GM12801 (cell line): ENCODE results near the gene TRAF7.

Experiments
- TF ChIP-seq, protein P1 (sequence below): IDR thresholded peaks from one replicate; pipeline ENCODE4 v1.5.1; 2011; ENCODE audit warnings: control low read depth; ENCODE audit not compliant: insufficient read length; ENCODE audit errors: extremely low read depth

The TRAF7 gene

DNA sequence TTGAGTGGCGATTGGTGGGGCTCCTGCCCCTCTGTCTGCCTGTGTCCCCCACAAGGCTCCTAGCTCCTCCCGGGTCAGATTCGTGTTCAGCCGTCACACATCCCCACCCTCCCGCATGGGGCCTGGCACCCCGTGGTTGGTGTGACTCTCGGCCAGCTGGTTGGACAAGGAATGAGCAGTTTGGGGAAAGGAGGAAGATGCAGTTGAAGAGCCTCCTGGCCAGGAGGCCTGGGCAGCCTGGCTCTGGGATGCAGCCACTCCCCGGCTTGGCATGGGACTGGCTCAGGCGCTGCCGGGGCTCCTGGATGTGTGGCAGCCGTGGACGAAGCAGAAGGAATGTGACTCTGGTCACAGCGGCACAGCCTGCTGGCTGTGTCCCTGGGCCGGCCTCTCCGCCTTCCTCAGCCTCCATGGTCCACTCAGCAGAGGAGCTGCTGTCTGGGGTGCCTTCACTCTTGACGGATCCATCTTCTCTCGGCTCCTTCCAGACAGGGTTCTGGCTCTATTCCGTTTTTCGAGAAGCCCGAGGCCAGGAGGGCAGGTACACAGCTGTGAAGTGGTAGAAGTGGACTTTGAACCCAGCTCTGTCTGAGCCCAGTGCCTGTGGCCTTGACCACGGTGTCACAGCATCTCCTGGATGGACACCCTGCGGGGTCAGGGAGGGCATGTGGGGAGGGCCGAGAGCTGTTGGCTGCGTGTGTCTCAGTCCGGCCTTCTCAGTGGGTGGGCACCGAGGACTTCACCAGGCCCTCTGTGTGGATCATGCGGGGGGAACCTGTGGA is 2.1 kb downstream of the TRAF7 start:
- TF ChIP-seq, protein P1, sequence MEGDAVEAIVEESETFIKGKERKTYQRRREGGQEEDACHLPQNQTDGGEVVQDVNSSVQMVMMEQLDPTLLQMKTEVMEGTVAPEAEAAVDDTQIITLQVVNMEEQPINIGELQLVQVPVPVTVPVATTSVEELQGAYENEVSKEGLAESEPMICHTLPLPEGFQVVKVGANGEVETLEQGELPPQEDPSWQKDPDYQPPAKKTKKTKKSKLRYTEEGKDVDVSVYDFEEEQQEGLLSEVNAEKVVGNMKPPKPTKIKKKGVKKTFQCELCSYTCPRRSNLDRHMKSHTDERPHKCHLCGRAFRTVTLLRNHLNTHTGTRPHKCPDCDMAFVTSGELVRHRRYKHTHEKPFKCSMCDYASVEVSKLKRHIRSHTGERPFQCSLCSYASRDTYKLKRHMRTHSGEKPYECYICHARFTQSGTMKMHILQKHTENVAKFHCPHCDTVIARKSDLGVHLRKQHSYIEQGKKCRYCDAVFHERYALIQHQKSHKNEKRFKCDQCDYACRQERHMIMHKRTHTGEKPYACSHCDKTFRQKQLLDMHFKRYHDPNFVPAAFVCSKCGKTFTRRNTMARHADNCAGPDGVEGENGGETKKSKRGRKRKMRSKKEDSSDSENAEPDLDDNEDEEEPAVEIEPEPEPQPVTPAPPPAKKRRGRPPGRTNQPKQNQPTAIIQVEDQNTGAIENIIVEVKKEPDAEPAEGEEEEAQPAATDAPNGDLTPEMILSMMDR: no peak

DNA sequence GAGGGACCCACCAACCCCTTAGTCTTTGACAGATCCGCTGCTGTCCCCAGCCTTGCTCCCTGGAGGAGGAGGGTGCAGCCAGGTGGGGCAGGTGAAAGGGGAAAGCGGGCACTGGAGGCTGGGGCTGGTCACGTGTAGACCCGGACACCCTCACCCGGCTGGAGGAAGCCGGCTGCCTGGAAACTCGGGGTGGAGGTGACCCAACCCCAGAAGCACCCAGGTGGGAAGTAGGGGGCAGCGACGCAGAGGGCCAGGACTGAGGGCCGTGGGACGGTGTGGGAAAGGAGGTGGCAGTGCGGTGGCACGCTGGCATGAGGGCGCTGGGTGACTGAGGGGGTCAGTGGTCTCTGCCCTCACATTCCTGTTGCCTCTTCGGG is 2.7 kb downstream of the TRAF7 start:
- TF ChIP-seq, protein P1: no peak

DNA sequence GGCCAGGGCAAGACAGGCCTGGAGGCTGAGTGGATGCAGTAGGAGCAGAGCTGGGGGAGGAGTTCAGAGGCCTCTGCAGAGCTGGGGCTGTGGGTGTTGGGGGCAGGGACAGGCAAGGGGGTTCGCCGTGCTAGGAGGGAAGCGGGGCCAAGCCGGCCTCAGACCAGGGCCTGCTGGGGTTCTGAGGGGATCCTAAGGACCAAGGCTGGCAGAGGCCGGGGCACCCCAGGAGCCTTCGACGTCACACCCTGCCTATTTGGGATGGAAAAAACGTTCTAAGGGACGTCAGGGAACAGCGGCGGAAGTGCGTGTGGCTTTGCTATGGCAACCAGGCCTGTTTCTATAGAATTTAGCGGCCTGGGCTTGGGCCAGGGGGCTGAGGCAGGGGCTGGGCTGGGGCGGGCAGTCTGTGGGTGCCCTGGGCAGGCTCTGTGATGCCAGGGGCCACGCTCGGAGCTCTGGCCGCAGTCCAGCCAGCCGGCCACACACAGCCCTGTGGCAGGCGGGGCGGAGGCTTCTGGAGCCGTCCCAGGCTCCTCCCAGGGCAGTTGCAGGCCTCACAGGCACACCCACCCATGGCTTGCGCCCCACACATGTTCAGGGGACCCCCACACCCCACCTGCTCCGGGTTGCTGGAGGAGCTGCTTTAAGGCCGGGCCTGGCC is 3.7 kb downstream of the TRAF7 start:
- TF ChIP-seq, protein P1: no peak

DNA sequence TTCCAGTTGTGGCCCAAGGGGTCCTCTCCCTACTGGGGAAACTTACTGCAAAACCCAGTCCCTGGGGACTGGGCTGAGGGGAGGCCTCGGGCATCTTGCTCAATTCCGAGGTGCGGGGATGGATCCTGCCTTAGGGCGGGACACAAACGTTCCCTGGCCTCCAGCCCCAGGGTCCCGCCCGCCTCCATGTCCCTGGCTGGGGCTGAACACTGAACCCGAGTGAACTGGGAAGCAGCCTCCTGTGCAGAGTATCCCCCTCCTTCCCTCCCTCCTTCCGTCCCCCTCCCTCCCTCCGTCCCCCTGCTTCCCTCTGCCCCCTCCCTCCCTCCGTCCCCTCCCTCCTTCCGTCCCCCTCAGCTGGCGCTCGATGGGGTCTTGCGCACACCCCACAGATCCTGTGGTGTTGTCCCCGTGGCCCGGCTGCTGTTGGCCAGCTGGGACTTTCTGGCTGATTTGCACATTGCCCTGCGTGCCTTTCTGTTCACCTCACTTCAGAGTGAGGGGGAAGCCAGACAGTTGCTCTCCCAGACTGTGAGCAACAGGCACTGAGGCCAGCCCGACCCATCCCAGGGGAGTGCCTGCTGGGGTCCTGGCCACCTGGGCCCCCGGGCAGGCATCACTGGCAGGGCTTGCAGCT is 5.5 kb downstream of the TRAF7 start:
- TF ChIP-seq, protein P1: no peak

DNA sequence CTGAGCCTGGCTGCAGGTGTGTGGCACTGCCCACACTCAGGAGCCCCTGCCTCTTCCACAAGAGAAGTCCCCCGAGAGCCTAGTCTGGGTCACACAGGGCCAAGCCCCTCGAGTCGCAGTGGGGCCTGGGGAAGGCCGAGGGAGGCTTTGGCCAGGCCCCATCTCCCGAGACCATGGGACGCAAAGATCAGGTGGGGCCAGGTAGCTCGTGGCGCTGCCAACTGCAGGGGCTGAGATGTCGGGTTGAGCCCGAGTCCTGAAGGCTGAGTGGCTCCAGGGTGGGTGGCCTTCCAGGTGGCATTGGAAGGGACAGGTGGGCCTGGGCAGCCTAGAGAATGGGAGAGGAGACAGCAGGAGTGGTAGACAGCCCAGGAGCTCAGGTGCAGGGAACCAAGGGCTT is 6.3 kb downstream of the TRAF7 start:
- TF ChIP-seq, protein P1: no peak

DNA sequence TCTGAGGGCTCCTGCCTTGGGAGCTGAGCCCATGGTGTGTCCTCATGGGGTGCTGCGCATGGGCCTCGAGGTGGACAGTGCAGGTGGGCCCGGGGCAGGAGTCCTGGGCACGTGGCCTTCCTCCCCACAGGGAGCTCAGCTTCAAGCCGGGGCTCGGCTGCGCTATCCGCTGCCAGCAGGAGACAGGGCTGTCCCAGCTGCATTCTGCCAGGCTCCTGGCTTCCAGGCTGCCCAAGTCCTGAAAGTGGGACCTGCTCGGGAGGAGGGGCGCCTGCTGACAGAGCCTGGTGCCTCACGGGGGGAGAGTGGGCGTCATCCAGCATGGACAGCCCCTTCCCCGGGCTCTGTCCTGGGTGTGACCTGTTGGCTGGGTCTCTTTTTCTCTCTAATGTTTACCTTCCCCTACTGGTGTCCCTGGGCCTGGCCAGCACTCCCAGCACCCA is 7.1 kb downstream of the TRAF7 start:
- TF ChIP-seq, protein P1: no peak

DNA sequence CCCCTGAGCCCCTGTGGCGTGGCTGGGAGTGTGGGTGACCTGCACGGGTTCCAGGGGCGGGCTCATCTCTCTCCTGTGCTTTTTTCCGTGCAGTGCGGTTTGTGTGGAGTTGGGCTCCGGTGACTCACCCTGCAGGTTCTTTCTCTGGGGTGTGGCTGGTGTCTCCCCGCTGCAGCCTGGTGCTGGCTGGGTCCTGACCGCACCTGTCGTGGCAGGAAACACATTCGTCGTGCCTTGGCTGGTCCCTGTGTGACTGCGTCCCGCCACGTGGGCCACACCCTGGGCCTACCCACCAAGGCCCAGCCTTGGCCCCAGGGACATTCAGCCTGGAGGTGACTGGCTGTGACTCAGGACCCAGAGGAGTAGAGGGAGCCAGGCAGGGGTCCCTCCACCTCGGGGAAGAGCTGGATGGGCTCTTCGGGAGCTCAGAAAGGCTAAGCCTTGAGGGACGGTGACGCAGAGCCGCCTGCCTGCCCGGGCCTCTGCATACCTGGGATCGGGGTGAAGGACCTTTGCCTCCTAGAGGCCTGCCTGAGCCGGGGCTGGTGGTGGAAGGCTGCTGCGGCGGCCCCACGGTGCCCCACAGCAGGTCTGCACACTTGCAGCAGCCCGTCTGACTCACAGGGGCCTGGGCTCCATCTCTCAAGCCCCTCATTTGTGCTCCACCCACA is 7.8 kb downstream of the TRAF7 start:
- TF ChIP-seq, protein P1: no peak
